ENCODE results near the gene CD55. TPM values are rescaled to one million over a fixed set of nuclear protein-coding genes. Genes with fewer than 3 reads are reported as not detected.

Gene CD55
- total RNA-seq, 1 donor from 2014 or later, result 106 TPM

GRCh38 chr1:207388721-207389120 lies 67.2 kb downstream of the CD55 start:
- Histone ChIP-seq H3K27me3 (no peaks in the 10 kb centered on the region), H3K4me3 (no peak overlapping the region), H3K4me1 (no peaks in the 10 kb centered on the region), H3K36me3 (no peaks in the 10 kb centered on the region), H3K9me3 (no peaks in the 10 kb centered on the region), H3K27ac (no peak overlapping the region)
- DNase-seq (ENCODE audit: extremely low spot score in 2 of 2), result no peak
- TF ChIP-seq POLR2AphosphoS5 (IDR thresholded peaks at IDR 0.05; ENCODE audit: insufficient read depth in 1 of 2, low read depth in 1 of 2) (no peak), CTCF (IDR thresholded peaks at IDR 0.05) (no peak), POLR2A (IDR thresholded peaks at IDR 0.05) (no peak)
- intact Hi-C loops (cut with DNase I), result no loop called here

DNA sequence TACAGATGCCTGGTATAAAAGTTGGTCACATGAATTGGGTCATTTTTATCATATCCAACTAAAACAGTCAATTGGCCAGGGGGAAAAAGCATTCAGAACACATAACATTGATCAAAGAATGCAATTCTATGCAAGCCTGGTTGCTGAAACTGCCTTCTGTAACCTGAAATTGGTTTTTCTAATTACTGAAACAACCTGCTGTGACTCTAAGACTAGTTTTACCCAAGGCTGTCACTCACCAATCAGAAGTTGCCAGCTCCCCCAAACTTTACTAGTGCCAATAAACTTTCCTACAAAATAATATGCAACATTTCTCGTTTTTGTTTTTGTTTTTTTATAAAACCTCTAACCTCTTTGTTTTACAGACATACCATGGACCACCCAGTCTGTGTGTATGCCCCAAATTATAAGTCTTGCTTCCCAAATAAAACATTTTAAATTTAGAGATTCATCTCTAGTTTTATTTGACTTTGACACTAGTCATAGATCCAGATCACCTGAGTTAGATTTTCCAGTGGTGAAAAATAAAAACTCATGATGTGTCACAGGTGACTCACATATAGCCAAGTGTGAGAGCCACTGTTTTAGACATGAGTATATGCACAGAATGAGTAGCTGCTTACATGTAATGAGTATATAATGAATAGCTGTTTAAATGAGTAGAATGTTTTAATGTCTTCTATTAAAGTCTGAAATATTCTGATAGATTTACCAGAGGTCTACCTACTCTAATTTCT lies 68.4 kb downstream of the CD55 start:
- Histone ChIP-seq H3K36me3 (no peaks in the 10 kb centered on the region), H3K4me3 (no peak overlapping the region), H3K27ac (no peak overlapping the region), H3K9me3 (no peaks in the 10 kb centered on the region), H3K4me1 (no peaks in the 10 kb centered on the region), H3K27me3 (no peaks in the 10 kb centered on the region)
- DNase-seq (ENCODE audit: extremely low spot score in 2 of 2), result no peak
- TF ChIP-seq POLR2AphosphoS5 (IDR thresholded peaks at IDR 0.05; ENCODE audit: insufficient read depth in 1 of 2, low read depth in 1 of 2), result no peak
- TF ChIP-seq CTCF (IDR thresholded peaks at IDR 0.05), result no peak
- TF ChIP-seq POLR2A (IDR thresholded peaks at IDR 0.05), result no peak
- intact Hi-C loops (cut with DNase I), result loop anchor here (10.0 kb wide), 1 partner anchor 305 kb away; the partner anchor contains the start of gene C4BPB

- Histone ChIP-seq H3K9me3 (no peaks in the 10 kb centered on the region), H3K27me3 (no peaks in the 10 kb centered on the region), H3K36me3 (no peaks in the 10 kb centered on the region), H3K27ac (no peak overlapping the region), H3K4me1 (no peaks in the 10 kb centered on the region), H3K4me3 (no peak overlapping the region)
- intact Hi-C loops (cut with DNase I), result loop anchor here (10.0 kb wide), 1 partner anchor 309 kb away; the partner anchor contains the start of gene C4BPB
- TF ChIP-seq POLR2A (IDR thresholded peaks at IDR 0.05), result no peak
- no peak for TF ChIP-seq POLR2AphosphoS5 (IDR thresholded peaks at IDR 0.05; ENCODE audit: insufficient read depth in 1 of 2, low read depth in 1 of 2)
- TF ChIP-seq CTCF (IDR thresholded peaks at IDR 0.05), result no peak
- DNase-seq (ENCODE audit: extremely low spot score in 2 of 2), result no peak
These were observed 72.1 kb downstream of the CD55 start for GRCh38 chr1:207393610-207394009.

DNA sequence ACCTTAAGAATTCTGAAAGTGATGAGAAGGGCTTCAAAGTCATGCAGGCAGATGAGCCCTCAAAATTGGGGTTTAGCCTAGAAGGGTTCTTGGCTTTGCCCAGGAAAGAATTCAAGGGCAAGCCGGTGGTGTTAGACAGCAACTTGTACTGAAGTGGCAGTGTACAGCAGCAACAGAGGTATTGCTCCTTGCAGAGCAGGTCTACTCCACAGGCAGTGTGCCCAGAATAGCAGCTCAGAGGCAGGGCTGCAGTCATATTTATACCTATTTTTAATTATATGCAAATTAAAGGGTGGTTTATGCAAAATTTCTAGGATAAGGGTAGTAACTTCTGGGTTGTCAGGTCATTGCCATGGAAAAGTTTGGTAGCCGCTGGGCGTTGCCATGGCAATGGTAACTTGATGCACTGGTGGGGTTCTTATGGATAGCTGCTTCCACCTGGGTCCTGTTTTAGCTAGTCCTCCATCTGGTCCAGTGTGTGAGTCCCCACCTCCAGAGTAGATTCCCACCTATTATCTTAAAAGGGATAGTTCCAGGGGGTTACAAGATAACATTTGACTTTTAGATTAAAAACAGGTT lies 74.8 kb downstream of the CD55 start:
- no peak overlapping the region for H3K27ac ChIP-seq
- no peak for TF ChIP-seq POLR2AphosphoS5 (IDR thresholded peaks at IDR 0.05; ENCODE audit: insufficient read depth in 1 of 2, low read depth in 1 of 2)
- no peak for TF ChIP-seq CTCF (IDR thresholded peaks at IDR 0.05)
- TF ChIP-seq POLR2A (IDR thresholded peaks at IDR 0.05), result no peak
- no peak for DNase-seq (ENCODE audit: extremely low spot score in 2 of 2)
- H3K36me3 ChIP-seq, result no peaks in the 10 kb centered on the region
- intact Hi-C loops (cut with DNase I), result loop anchor here (10.0 kb wide), 1 partner anchor 311 kb away; the partner anchor contains the start of gene C4BPB
- no peak overlapping the region for H3K4me3 ChIP-seq
- no peaks in the 10 kb centered on the region for H3K9me3 ChIP-seq
- no peaks in the 10 kb centered on the region for H3K4me1 ChIP-seq
- no peaks in the 10 kb centered on the region for H3K27me3 ChIP-seq

GRCh38 chr1:207397525-207397926 lies 76.0 kb downstream of the CD55 start:
- Histone ChIP-seq H3K9me3 (no peaks in the 10 kb centered on the region), H3K27me3 (no peaks in the 10 kb centered on the region), H3K36me3 (no peaks in the 10 kb centered on the region), H3K27ac (no peak overlapping the region), H3K4me3 (no peak overlapping the region), H3K4me1 (no peaks in the 10 kb centered on the region)
- intact Hi-C loops (cut with DNase I), result loop anchor here (10.0 kb wide), 1 partner anchor 313 kb away; the partner anchor contains the start of gene C4BPB
- DNase-seq (ENCODE audit: extremely low spot score in 2 of 2), result no peak
- TF ChIP-seq POLR2AphosphoS5 (IDR thresholded peaks at IDR 0.05; ENCODE audit: insufficient read depth in 1 of 2, low read depth in 1 of 2) (no peak), CTCF (IDR thresholded peaks at IDR 0.05) (no peak), POLR2A (IDR thresholded peaks at IDR 0.05) (no peak)

Measured in vagina (tissue), 2 donors.